Stimulated activated CD4-positive, alpha-beta T cell treated with anti-CD3 and anti-CD28 coated beads, TNF-alpha, amount 100 ng/mL, for 48 hours (primary cell): ENCODE measurements around the gene DRD4.

Experiments
- DNase-seq, 3 donors: peaks; one replicate each; pipeline ENCODE4 v3.0.0-alpha.2; 2020; ENCODE audit warnings: low read depth in 3 of 3

DRD4 gene

DNA sequence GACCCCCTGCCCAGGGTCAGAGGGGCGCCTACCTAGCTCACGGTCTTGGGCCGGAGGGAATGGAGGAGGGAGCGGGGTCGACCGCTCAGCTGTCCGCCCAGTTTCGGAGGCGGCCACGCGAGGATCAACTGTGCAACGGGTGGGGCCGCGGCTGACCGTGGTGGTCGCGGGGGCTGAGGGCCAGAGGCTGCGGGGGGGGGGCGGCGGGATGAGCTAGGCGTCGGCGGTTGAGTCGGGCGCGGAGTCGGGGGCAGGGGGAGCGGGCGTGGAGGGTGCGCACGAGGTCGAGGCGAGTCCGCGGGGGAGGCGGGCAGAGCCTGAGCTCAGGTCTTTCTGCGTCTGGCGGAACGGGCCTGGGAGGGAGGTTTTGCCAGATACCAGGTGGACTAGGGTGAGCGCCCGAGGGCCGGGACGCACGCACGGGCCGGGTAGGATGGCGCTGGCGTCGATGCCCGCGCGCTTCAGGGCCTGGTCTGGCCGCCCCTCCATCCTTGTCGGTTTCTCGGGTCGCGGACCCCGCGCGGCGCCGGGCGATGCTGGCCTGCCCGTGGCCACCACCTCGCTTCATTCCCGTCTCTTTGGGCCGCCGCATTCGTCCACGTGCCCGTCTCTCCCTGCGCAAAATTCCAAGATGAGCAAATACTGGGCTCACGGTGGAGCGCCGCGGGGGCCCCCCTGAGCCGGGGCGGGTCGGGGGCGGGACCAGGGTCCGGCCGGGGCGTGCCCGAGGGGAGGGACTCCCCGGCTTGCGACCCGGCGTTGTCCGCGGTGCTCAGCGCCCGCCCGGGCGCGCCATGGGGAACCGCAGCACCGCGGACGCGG is at the start of gene DRD4:
Gene DRD4, plus strand, starts transcription at position 759 of the 822 bp plus-strand sequence. Its CDS starts 36 bp downstream, at position 795.
- DNase-seq: no peak

- no peak for DNase-seq
Observed at GRCh38 chr11:587546-587945, 49.5 kb upstream of the DRD4 start.

GRCh38 chr11:587978-588380 is 49.1 kb upstream of the DRD4 start:
- peak; percentile 43 to 73 (median 67) for DNase-seq

- no peak for DNase-seq
Observed at GRCh38 chr11:589798-590197, 47.3 kb upstream of the DRD4 start.

GRCh38 chr11:590997-591396 is 46.1 kb upstream of the DRD4 start:
- no peak for DNase-seq

DNA sequence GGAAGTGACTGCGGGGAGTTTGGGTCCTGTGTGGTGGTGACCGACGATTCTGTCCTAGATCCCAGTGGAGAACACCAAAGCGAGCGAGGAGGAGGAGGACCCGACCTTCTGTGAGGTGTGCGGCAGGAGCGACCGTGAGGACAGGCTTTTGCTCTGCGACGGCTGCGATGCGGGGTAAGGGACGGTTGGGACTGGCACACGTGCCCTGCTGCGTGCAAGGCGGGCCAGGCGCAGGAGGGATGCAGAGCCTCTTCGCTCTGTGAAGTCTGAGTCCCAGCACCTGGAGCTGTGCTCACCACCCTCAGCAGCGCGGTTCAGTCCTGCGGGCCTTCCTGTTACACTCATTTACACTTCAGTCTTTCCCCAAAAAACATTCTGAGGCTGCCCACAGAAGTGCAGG is 44.6 kb upstream of the DRD4 start:
- no peak for DNase-seq

GRCh38 chr11:592918-593317 is 44.2 kb upstream of the DRD4 start:
- DNase-seq: no peak

DNA sequence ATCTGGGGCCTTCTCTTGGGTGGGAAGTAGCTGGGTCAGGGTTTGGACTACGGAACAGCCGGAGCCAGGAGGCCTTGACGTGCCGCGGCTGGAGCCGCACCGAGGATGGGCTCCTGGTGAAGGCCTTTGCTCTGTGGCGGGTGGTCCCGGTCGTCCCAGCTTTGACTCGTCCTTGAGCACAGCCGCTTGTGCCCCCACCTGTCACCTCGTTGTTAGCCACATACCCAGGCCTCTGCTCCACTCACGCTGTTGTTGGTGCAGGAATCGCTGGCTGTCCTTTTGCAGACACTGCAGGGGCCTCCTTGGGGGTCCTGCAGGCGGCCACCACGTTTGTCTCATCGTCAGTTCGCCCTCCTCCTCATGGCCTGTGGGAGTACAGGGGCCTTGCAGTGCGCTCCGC is 43.7 kb upstream of the DRD4 start:
- no peak for DNase-seq

GRCh38 chr11:595400-595799 is 41.7 kb upstream of the DRD4 start:
- DNase-seq: no peak

DNA sequence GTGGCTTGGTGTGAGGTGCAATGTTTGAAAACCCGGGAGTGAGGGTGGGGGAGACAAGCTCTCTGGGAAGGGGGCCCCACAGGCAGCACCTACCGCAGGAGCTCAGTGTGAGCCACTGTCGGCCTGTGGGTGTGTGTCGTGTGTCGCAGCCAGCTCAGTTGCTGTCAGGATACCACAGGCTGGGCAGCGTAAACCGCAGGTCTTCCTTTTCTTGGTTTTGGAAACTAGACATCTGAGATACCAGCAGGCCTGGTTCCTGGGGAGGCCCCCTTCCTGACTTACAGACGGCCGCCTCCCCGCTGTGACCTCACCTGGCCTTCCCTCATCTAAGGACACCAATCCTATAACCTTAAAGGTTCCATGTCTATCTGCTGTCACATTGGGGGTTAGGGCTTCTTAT is 40.7 kb upstream of the DRD4 start:
- no peak for DNase-seq

DNA sequence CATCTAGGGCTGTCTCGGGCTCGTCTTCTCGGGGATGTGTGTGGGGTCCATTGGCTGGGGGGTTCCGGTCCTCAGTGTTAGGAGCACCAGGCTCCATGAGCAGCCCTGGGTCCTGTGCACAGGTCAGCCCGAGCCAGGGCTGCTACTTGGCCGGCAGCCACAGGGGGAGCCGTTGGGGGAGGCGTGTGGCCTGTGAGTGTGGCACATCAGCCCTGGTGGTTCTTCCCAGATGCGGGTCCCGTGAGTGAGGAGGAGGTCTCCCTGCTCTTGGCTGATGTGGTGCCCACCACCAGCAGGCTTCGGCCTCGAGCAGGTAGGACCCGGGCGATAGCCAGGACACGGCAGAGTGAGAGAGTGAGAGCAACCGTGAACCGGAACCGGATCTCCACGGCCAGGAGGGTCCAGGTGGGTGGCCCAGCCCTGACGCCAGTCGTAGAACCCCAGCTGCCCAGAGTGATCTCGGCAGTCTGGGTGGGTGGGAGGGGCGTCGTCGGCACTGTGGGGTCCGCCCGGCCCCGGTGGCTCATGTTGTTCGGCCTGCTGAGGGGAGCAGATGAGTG is 39.8 kb upstream of the DRD4 start:
- DNase-seq: no peak

DNA sequence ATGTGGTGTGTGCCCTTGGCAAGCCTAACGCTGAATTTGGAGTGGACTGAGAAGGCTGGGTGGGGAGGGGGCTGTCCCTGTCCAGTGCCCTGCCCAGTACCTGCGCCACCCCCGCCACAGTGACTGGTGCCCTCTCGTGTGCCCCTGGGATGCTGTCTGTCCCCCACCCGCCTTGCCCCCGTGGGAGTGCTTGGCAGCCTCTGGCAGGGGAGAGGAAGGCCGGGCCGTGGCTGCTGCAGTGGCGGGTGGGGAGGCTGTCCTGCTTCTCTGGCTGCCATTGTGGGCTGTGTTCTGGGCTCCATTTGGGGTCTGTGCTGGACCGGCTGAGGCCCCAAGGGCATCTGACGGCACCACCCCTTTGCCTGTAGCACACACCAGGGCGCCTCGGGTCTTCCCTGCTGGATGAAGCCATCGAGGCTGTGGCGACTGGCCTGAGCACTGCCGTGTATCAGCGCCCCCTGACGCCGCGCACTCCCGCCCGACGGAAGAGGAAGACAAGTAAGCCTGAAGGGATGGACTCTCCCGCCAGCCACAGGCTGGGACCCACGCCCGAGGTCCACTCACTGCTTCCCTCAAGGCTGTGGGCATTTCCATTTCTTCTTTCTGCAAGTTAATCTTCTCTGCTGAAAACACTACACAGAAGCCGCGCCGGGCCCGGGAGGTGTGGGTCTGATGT is 38.9 kb upstream of the DRD4 start:
- DNase-seq: no peak

DNA sequence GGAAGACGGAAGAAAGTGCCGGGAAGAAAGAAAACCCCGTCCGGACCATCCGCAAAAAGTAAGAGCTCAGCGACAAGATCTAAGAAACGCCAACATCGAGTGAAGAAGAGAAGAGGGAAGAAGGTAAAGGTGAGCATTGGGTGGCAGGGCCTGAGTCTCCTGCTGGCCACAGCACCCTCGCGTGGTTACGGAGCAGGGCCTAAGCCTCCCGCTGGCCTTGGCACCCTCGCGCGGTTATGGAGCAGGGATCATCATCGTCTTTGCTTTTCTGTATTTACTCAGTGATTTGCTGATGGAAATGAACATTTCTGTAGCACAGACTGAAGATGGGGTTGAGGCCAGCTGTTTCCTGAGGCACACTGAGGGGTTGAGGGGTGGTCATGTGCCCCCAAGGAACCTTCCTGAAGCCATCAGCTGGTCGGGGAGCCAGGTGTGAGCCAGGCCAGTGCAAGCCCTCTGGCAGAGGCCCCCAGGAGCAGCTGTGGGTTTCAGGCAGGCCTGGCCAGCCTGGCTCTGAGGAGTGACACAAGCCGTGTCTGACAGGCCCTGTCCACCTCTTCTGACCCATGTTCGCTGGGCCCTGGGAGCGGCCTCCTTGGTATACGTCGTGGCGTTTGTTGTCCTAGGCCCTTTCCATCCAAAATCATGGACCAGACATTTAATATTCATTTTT is 35.4 kb upstream of the DRD4 start:
- DNase-seq: no peak

DNA sequence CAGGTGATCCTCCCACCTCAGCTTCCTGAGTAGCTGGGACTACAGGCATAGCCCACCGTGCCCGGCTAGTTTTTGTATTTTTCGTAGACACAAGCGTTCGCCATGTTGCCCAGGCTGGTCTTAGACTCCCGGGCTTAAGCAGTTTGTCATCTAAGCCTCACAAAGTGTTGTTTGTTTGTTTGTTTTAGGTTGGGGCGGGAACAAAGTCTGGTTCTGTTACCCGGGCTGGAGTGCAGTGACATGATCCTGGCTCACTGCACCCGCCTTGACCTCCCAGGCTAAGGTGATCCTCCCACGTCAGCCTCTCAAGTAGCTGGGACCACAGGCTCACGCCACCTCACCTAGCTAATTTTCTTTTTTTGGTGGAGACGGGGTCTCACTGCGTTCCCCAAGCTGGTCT is 33.9 kb upstream of the DRD4 start:
- no peak for DNase-seq

GRCh38 chr11:605286-606129 is 31.6 kb upstream of the DRD4 start:
- no peak for DNase-seq

DNA sequence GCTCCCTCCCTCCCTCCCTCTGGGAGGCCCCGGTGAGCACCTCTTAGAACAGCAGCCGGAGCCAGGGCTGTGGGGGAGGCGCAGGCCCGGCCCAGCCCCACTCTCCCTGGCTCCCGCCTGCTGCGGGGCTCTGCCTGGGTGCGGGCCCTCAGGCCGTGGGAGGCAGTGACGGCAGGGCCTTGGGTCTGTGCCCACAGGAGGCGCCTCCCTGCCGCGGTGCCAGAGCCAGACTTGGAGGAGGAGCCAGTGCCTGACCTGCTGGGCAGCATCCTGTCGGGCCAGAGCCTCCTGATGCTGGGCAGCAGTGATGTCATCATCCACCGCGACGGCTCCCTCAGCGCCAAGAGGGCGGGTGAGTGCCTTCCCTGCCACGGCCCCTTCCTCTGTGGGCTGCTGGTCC is 30.8 kb upstream of the DRD4 start:
- no peak for DNase-seq

DNA sequence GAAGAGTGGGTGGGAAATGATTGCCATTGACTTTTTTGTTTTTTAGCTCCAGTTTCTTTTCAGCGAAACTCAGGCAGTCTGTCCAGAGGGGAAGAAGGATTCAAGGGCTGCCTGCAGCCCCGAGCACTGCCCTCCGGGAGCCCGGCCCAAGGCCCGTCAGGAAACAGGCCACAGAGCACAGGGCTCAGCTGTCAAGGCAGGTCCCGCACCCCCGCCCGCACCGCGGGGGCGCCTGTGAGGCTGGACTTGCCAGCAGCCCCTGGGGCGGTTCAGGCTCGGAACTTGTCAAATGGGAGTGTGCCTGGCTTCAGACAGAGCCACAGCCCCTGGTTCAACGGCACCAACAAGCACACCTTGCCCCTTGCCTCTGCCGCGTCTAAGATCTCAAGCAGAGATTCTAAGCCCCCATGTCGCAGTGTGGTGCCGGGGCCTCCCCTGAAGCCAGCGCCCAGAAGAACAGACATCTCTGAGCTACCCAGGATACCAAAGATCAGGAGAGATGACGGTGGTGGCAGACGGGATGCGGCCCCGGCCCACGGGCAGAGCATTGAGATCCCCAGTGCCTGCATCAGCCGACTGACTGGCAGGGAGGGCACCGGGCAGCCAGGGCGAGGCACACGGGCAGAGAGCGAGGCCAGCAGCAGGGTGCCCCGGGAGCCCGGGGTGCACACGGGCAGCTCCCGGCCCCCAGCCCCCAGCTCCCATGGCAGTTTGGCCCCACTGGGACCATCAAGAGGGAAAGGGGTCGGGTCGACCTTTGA is 29.9 kb upstream of the DRD4 start:
- no peak for DNase-seq

- DNase-seq: no peak
Observed at GRCh38 chr11:607971-608659, 29.0 kb upstream of the DRD4 start.

GRCh38 chr11:608791-609251 is 28.2 kb upstream of the DRD4 start:
- no peak for DNase-seq

- no peak for DNase-seq
Observed at GRCh38 chr11:609341-609811, 27.7 kb upstream of the DRD4 start.
